KMS-11 (cell line): ENCODE data around the gene GAS2.

Source experiments
- H2AFZ ChIP-seq: fragments of 200-600 bp; sonication (generic); 2 replicates; pipeline ENCODE4 v1.6.1; 2016; ENCODE audit warnings: antibody characterized with exemption, mixed run types, low read depth
- H3K27ac ChIP-seq: fragments of 200-600 bp; sonication (generic); 2 replicates; pipeline ENCODE4 v1.6.1; 2016; ENCODE audit warnings: mild to moderate bottlenecking, mixed run types
- H3K27me3 ChIP-seq: fragments of 200-600 bp; sonication (generic); 2 replicates; pipeline ENCODE4 v1.6.1; 2017; ENCODE audit warnings: mild to moderate bottlenecking, low read depth, mixed run types, moderate library complexity; ENCODE audit not compliant: insufficient read depth
- H3K36me3 ChIP-seq: fragments of 200-600 bp; sonication (generic); 2 replicates; pipeline ENCODE4 v1.6.1; 2017; ENCODE audit warnings: mild to moderate bottlenecking, mixed run types; ENCODE audit not compliant: insufficient read depth
- H3K4me1 ChIP-seq: fragments of 200-600 bp; sonication (generic); 2 replicates; pipeline ENCODE4 v1.6.1; 2016; ENCODE audit warnings: mild to moderate bottlenecking, low read depth, mixed run types; ENCODE audit not compliant: poor library complexity, severe bottlenecking
- H3K4me2 ChIP-seq: fragments of 200-600 bp; sonication (generic); 2 replicates; pipeline ENCODE4 v1.7.0; 2016; ENCODE audit warnings: mild to moderate bottlenecking, mixed run types
- H3K4me3 ChIP-seq: fragments of 200-600 bp; sonication (generic); IDR thresholded peaks from 2 replicates; pipeline ENCODE4 v1.6.1; 2017; ENCODE audit warnings: low read depth, low read length, mixed read lengths; ENCODE audit not compliant: insufficient read depth
- H3K79me2 ChIP-seq: fragments of 200-600 bp; sonication (generic); 2 replicates; pipeline ENCODE4 v1.6.1; 2016; ENCODE audit warnings: low read depth, mixed run types; ENCODE audit not compliant: insufficient read depth
- H3K9ac ChIP-seq: fragments of 200-600 bp; sonication (generic); 2 replicates; pipeline ENCODE4 v1.6.1; 2016; ENCODE audit warnings: mild to moderate bottlenecking, mixed run types
- H4K20me1 ChIP-seq: fragments of 200-600 bp; sonication (generic); 2 replicates; pipeline ENCODE4 v1.6.1; 2016; ENCODE audit warnings: mild to moderate bottlenecking, mixed run types; ENCODE audit not compliant: insufficient read depth
- CTCF ChIP-seq: fragments of 200-600 bp; sonication (generic); conservative IDR thresholded peaks from 2 replicates; pipeline ENCODE4 v1.6.1; 2017; ENCODE audit warnings: low read depth, mild to moderate bottlenecking, antibody characterized with exemption, low read length, moderate library complexity, mixed read lengths

Gene GAS2

DNA sequence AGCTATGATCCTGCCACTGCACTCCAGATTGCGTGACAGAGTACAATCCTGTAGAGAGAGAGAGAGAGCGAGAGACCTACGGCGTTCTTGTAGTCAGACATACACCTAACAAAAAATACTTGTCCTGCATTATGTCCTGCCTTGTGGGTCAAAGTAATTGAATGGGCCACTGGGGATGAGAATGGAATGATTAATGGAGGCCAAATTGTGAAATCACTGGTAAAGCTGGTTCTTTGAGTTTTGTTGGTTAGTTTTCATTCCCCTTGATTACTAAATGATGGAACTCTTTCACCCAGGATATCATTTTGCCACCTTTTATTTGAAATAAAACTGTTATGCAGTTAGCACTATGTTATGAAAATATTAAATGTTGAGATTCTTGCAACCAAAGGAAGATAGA is 18.7 kb downstream of the GAS2 start:
- H3K4me1 ChIP-seq = peaks cover 12% of the 10 kb centered on the region
- H3K9ac ChIP-seq = no peak overlapping the region
- H3K27me3 ChIP-seq = no peaks in the 10 kb centered on the region
- no peak overlapping the region for H3K27ac ChIP-seq
- H3K36me3 ChIP-seq = no peaks in the 10 kb centered on the region
- no peaks in the 10 kb centered on the region for H3K79me2 ChIP-seq
- H4K20me1 ChIP-seq = no peaks in the 10 kb centered on the region
- TF ChIP-seq CTCF = no peak
- H3K4me3 ChIP-seq = no peak overlapping the region
- H2AFZ ChIP-seq = no peak overlapping the region
- H3K4me2 ChIP-seq = no peak overlapping the region

DNA sequence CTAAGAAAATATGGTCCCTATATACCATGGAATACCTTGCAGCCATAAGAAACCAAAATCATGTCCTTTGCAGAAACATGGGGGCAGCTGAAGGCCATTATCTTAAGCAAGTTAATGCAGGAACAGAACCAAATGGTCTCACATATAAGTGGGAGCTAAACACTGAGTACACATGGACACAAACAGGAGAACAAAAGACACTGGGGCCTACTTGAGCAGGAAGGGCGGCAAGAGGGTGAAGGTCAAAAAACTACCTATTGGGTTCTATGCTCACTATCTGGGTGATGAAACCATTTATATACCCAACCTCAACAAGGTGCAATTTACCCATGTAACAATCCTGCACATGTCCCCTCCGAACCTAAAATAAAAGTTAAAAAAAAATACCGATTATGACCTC is 22.5 kb downstream of the GAS2 start:
- Histone ChIP-seq H3K4me2 (no peak overlapping the region), H2AFZ (no peak overlapping the region)
- TF ChIP-seq CTCF = no peak

GRCh38 chr11:22690257-22690656 is 23.8 kb downstream of the GAS2 start:
- Histone ChIP-seq H4K20me1 (no peaks in the 10 kb centered on the region), H3K79me2 (no peaks in the 10 kb centered on the region; the same call in 1 of the 2 replicates), H2AFZ (no peak overlapping the region), H3K4me1 (no peaks in the 10 kb centered on the region), H3K4me2 (no peak overlapping the region), H3K9ac (no peak overlapping the region), H3K36me3 (no peaks in the 10 kb centered on the region), H3K27ac (no peak overlapping the region), H3K4me3 (no peak overlapping the region), H3K27me3 (no peaks in the 10 kb centered on the region)
- TF ChIP-seq CTCF = no peak

More for the DNA sequence above, 22.5 kb downstream of the GAS2 start:
- Histone ChIP-seq H3K4me3 (no peak overlapping the region), H3K79me2 (no peaks in the 10 kb centered on the region; the same call in 1 of the 2 replicates), H3K4me1 (no peaks in the 10 kb centered on the region), H4K20me1 (no peaks in the 10 kb centered on the region), H3K36me3 (no peaks in the 10 kb centered on the region), H3K27ac (no peak overlapping the region), H3K27me3 (no peaks in the 10 kb centered on the region), H3K9ac (no peak overlapping the region)

DNA sequence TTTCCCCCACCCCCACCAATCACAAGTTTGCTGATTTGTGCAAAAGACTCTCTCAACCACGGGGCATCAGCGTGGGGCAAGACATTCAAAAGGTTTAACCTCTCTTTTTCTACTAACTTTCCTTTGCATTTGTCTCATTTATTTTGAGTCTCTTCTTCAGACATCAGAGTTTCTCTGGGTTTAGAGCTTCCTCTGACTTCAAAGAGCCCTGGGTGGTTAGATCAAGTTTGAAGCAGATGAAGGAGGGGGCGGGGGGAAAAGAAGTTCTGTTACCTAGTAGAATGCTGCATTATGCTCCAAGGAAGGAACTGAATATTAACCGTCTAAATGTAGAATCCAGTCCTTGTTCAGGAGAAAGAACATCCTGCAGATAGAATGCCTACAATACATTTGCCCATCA is 24.5 kb downstream of the GAS2 start:
- Histone ChIP-seq H3K9ac (no peak overlapping the region), H3K4me2 (no peak overlapping the region)

More for the DNA sequence above, 24.5 kb downstream of the GAS2 start:
- Histone ChIP-seq H3K4me3 (no peak overlapping the region), H4K20me1 (no peaks in the 10 kb centered on the region), H3K36me3 (no peaks in the 10 kb centered on the region), H3K4me1 (no peaks in the 10 kb centered on the region), H2AFZ (no peak overlapping the region), H3K79me2 (no peaks in the 10 kb centered on the region; the same call in 1 of the 2 replicates), H3K27ac (no peak overlapping the region), H3K27me3 (no peaks in the 10 kb centered on the region)
- TF ChIP-seq CTCF = no peak
